IMR-90 (cell line): Measurements from ENCODE around the gene COCH. TPM values are rescaled to one million over a fixed set of nuclear protein-coding genes. Genes with fewer than 3 reads are reported as not detected.

Experiments
- ATAC-seq: fragments of 200-7000 bp; cut with Tn5 transposase; 2 replicates; pipeline ENCODE4 v1.9.1; 2020; ENCODE audit warnings: low read depth, mild to moderate bottlenecking, moderate library complexity
- BruUV-seq: library from RNA; stranded (reverse); fragments of 400-500 nt; replicated peaks from 2 replicates; lab custom pipeline; 2021; lab: Mats Ljungman, UMichigan
- CTCF ChIA-PET: fragments of 300-600 bp; formaldehyde crosslinking; extraction: SDS; loops from one replicate; lab custom pipeline; 2021; ENCODE audit warnings: antibody characterized with exemption; lab: Yijun Ruan, JAX
- POLR2A ChIA-PET: fragments of 300-600 bp; sonication (Branson Sonifier 250); formaldehyde crosslinking; loops from one replicate; lab custom pipeline; 2022; ENCODE audit warnings: antibody characterized with exemption; ENCODE audit not compliant: unreplicated experiment; lab: Charles Lee
- DNase-seq: peaks from one replicate; pipeline ENCODE4 v3.0.0; 2013
- H2AFZ ChIP-seq: replicated peaks from 2 replicates; pipeline ENCODE3; 2013; ENCODE audit warnings: low read length, mild to moderate bottlenecking; ENCODE audit not compliant: poor library complexity
- H2AK5ac ChIP-seq: 2 replicates; pipeline ENCODE4 v1.6.1; 2013; ENCODE audit warnings: low read depth, low read length, inconsistent platforms
- H2AK9ac ChIP-seq: replicated peaks from 2 replicates; pipeline ENCODE3; 2013; ENCODE audit warnings: mild to moderate bottlenecking, low read depth, low read length, moderate library complexity; ENCODE audit not compliant: poor library complexity
- H2BK120ac ChIP-seq: 2 replicates; pipeline ENCODE4 v1.6.1; 2013; ENCODE audit warnings: low read depth, low read length, inconsistent platforms
- H2BK15ac ChIP-seq: 3 replicates; pipeline ENCODE4 v1.6.1; 2013; ENCODE audit warnings: low read depth, low read length, inconsistent platforms
- H2BK20ac ChIP-seq: 2 replicates; pipeline ENCODE4 v1.6.1; 2013; ENCODE audit warnings: low read depth, mild to moderate bottlenecking, inconsistent platforms, low read length, moderate library complexity
- H2BK5ac ChIP-seq: 2 replicates; pipeline ENCODE4 v1.6.1; 2013; ENCODE audit warnings: mild to moderate bottlenecking, low read depth, low read length, inconsistent platforms; ENCODE audit not compliant: poor library complexity, severe bottlenecking
- H3K14ac ChIP-seq: replicated peaks from 2 replicates; pipeline ENCODE4 v1.6.1; 2013; ENCODE audit warnings: low read depth, low read length, inconsistent platforms
- H3K18ac ChIP-seq: 2 replicates; pipeline ENCODE4 v1.6.1; 2013; ENCODE audit warnings: low read depth, low read length, control low read depth
- H3K23ac ChIP-seq: 2 replicates; pipeline ENCODE4 v1.6.1; 2013; ENCODE audit warnings: low read depth, low read length, inconsistent platforms
- H3K27ac ChIP-seq: 2 replicates; pipeline ENCODE4 v1.5.1; 2013; ENCODE audit warnings: mild to moderate bottlenecking, control low read depth, low read length; ENCODE audit not compliant: insufficient read depth
- H3K27me3 ChIP-seq: 2 replicates; pipeline ENCODE4 v1.6.1; 2013; ENCODE audit warnings: low read length; ENCODE audit not compliant: control insufficient read depth, insufficient read depth
- H3K36me3 ChIP-seq: 2 replicates; pipeline ENCODE4 v1.6.1; 2013; ENCODE audit warnings: low read length, mixed read lengths; ENCODE audit not compliant: control insufficient read depth, insufficient read depth
- H3K4ac ChIP-seq: 2 replicates; pipeline ENCODE4 v1.6.1; 2013; ENCODE audit warnings: low read depth, low read length, inconsistent platforms
- H3K4me1 ChIP-seq: 2 replicates; pipeline ENCODE4 v1.6.1; 2013; ENCODE audit warnings: low read length, mixed read lengths; ENCODE audit not compliant: control insufficient read depth, insufficient read depth
- H3K4me2 ChIP-seq: 2 replicates; pipeline ENCODE4 v1.6.1; 2013; ENCODE audit warnings: low read depth, mild to moderate bottlenecking, control low read depth, low read length, moderate library complexity
- H3K4me3 ChIP-seq: 2 replicates; pipeline ENCODE4 v1.5.1; 2013; ENCODE audit warnings: low read depth, mild to moderate bottlenecking, control low read depth, low read length, moderate library complexity; ENCODE audit not compliant: insufficient read depth
- H3K56ac ChIP-seq: 2 replicates; pipeline ENCODE4 v1.6.1; 2013; ENCODE audit warnings: low read length, inconsistent platforms; ENCODE audit not compliant: insufficient read depth; ENCODE audit errors: extremely low read depth
- H3K79me1 ChIP-seq, 2 experiments: 2 replicates each; pipeline ENCODE4 v1.6.1; 2013; ENCODE audit warnings: low read length in 2 of 2, inconsistent platforms in 1 of 2, low read depth in 1 of 2
- H3K9ac ChIP-seq: 2 replicates; pipeline ENCODE4 v1.6.1; 2013; ENCODE audit warnings: low read depth, low read length, control low read depth
- H3K9me1 ChIP-seq: 2 replicates; pipeline ENCODE4 v1.6.1; 2013; ENCODE audit warnings: low read length, inconsistent platforms; ENCODE audit not compliant: insufficient read depth
- H3K9me3 ChIP-seq: 2 replicates; pipeline ENCODE4 v1.6.1; 2013; ENCODE audit warnings: low read length; ENCODE audit not compliant: control insufficient read depth, insufficient read depth
- H4K20me1 ChIP-seq: 2 replicates; pipeline ENCODE4 v1.6.1; 2013; ENCODE audit warnings: low read length, inconsistent platforms; ENCODE audit not compliant: insufficient read depth
- H4K5ac ChIP-seq: 2 replicates; pipeline ENCODE4 v1.6.1; 2013; ENCODE audit warnings: mild to moderate bottlenecking, low read depth, low read length, control low read depth
- H4K8ac ChIP-seq, 2 experiments: 2 replicates each; pipeline ENCODE4 v1.6.1; 2013; ENCODE audit warnings: low read depth in 2 of 2, low read length in 2 of 2, control low read depth in 1 of 2, inconsistent platforms in 1 of 2
- H4K91ac ChIP-seq: 2 replicates; pipeline ENCODE4 v1.6.1; 2013; ENCODE audit warnings: low read depth, low read length, inconsistent platforms; ENCODE audit not compliant: insufficient read depth
- BHLHE40 ChIP-seq: fragments of 150-350 bp; IDR thresholded peaks from 2 replicates; pipeline ENCODE4 v1.6.1; 2016; ENCODE audit warnings: mild to moderate bottlenecking, low read depth, low read length
- CEBPB ChIP-seq: IDR thresholded peaks from 2 replicates; pipeline ENCODE4 v1.6.1; 2012; ENCODE audit warnings: low read depth, low read length, improper control_type of control experiment
- CHD1 ChIP-seq: IDR thresholded peaks from 2 replicates; pipeline ENCODE4 v1.6.1; 2012; ENCODE audit warnings: low read depth, low read length, improper control_type of control experiment
- CTCF ChIP-seq: conservative IDR thresholded peaks from 2 replicates; pipeline ENCODE4 v1.5.1; 2012; ENCODE audit warnings: mild to moderate bottlenecking, low read depth, low read length, improper control_type of control experiment
- MAFK ChIP-seq: IDR thresholded peaks from 2 replicates; pipeline ENCODE4 v1.6.1; 2012; ENCODE audit warnings: low read depth, low read length, improper control_type of control experiment
- MAZ ChIP-seq: IDR thresholded peaks from 2 replicates; pipeline ENCODE4 v1.6.1; 2012; ENCODE audit warnings: low read depth, mild to moderate bottlenecking, low read length, improper control_type of control experiment, moderate library complexity, borderline replicate concordance
- MXI1 ChIP-seq: IDR thresholded peaks from 2 replicates; pipeline ENCODE4 v1.6.1; 2012; ENCODE audit warnings: low read depth, mild to moderate bottlenecking, low read length, moderate library complexity, borderline replicate concordance
- NFE2L2 ChIP-seq: fragments of 150-350 bp; IDR thresholded peaks from 2 replicates; pipeline ENCODE4 v1.6.1; 2016; ENCODE audit warnings: low read depth, mild to moderate bottlenecking, low read length
- POLR2A ChIP-seq: IDR thresholded peaks from 2 replicates; pipeline ENCODE4 v1.6.1; 2012; ENCODE audit warnings: mild to moderate bottlenecking, low read depth, low read length
- RCOR1 ChIP-seq: IDR thresholded peaks from 2 replicates; pipeline ENCODE4 v1.6.1; 2012; ENCODE audit warnings: mild to moderate bottlenecking, low read length, improper control_type of control experiment; ENCODE audit not compliant: insufficient replicate concordance
- SMC3 ChIP-seq: fragments of 150-350 bp; IDR thresholded peaks from 2 replicates; pipeline ENCODE4 v1.6.1; 2016; ENCODE audit warnings: low read depth, mild to moderate bottlenecking, antibody characterized with exemption, low read length, moderate library complexity
- WGBS, 2 experiments: methylation state at CpG; one replicate each; pipeline versions ENCODE4 v1.1.5 to v1.1.7; 2013; ENCODE audit warnings: missing lambda C conversion rate in 2 of 2; ENCODE audit not compliant: insufficient read length in 1 of 2; ENCODE audit errors: extremely low coverage in 2 of 2; 5-methylcytosine and 5-hydroxymethylcytosine counted together
- dilution Hi-C: fragments of 300-500 bp; cut with HindIII; formaldehyde crosslinking; loops from one replicate; pipeline ENCODE4 v1.14.3; 2018; ENCODE audit warnings: low sequenced_read_pairs; ENCODE audit not compliant: unreplicated experiment
- in situ Hi-C: fragments of 300-500 bp; cut with MboI; formaldehyde crosslinking; loops from 3 replicates; pipeline ENCODE4 v1.14.3; 2019; ENCODE audit warnings: low sequenced_read_pairs, inconsistent platforms, mixed read lengths
- intact Hi-C: fragments of 100-400 bp; cut with micrococcal nuclease; formaldehyde crosslinking; loops from 2 replicates; pipeline ENCODE4 v1.10.0; 2022
- polyA plus RNA-seq, 3 experiments: library from polyadenylated mRNA; depleted of rRNA; stranded (reverse); fragments of >200 nt; gene quantifications; 2 replicates each; pipeline ENCODE4 v1.2.3, GENCODE V29; 2012; ENCODE audit warnings: low replicate concordance in 1 of 3
- total RNA-seq: library from RNA; depleted of rRNA; stranded (reverse); fragments of >200 nt; gene quantifications from 2 replicates; pipeline ENCODE4 v1.2.3, GENCODE V29; 2012

The COCH gene
- total and polyA plus RNA-seq, 2 of the 4 experiments (the other 2 are of a cell fraction), result 0.17 to 0.18 TPM

GRCh38 chr14:30838351-30838750, 36.0 kb upstream of the COCH start:
- H3K27ac ChIP-seq, result no peak overlapping the region
- no peaks in the 10 kb centered on the region for H3K9me1 ChIP-seq
- no peak overlapping the region for H3K4me3 ChIP-seq
- no peak overlapping the region for H4K8ac ChIP-seq
- H3K4me2 ChIP-seq, result no peak overlapping the region
- H2AK9ac ChIP-seq, result no peak overlapping the region
- no peak overlapping the region for H3K23ac ChIP-seq
- no peaks in the 10 kb centered on the region for H4K20me1 ChIP-seq
- ChIA-PET CTCF (no interaction called here), POLR2A (no interaction called here)
- no CpG with 5 or more reads among the region's 2 CpGs for WGBS, 2 experiments
- TF ChIP-seq BHLHE40 (no peak), CEBPB (no peak), MXI1 (no peak), MAFK (no peak), NFE2L2 (no peak), MAZ (no peak), RCOR1 (no peak), SMC3 (no peak), POLR2A (no peak), CTCF (no peak), CHD1 (no peak)
- no peak overlapping the region for H3K18ac ChIP-seq
- intact Hi-C loops, result no loop called here
- peaks cover 5% of the 10 kb centered on the region; the same call in 1 of the 2 replicates for H3K27me3 ChIP-seq
- H3K36me3 ChIP-seq, result no peaks in the 10 kb centered on the region
- DNase-seq, result no peak
- in situ Hi-C loops, result no loop called here
- no peak overlapping the region for H4K5ac ChIP-seq
- H2BK20ac ChIP-seq, result no peak overlapping the region
- no peak overlapping the region for H4K91ac ChIP-seq
- H3K14ac ChIP-seq, result no peak overlapping the region
- no peak overlapping the region for H2BK5ac ChIP-seq
- H3K79me1 ChIP-seq, result no peaks in the 10 kb centered on the region
- H2BK15ac ChIP-seq, result no peak overlapping the region
- no peak overlapping the region for H2AFZ ChIP-seq
- no peaks in the 10 kb centered on the region for H3K4me1 ChIP-seq
- H3K9me3 ChIP-seq, result no peaks in the 10 kb centered on the region
- no peak overlapping the region for H3K4ac ChIP-seq
- dilution Hi-C loops, result no loop called here
- H2BK120ac ChIP-seq, result no peak overlapping the region
- BruUV-seq, result no TSS peak
- no peak overlapping the region for H3K56ac ChIP-seq
- no peak overlapping the region for H2AK5ac ChIP-seq
- ATAC-seq, result no peak
- H3K9ac ChIP-seq, result no peak overlapping the region
